Transverse colon (tissue), 3 donors: Measurements from ENCODE around the gene MAMDC2.

ENCODE experiments used
- CTCF ChIP-seq, 5 experiments: fragments of 200-600 bp in 3 of 5; fragments of 450-650 bp in 2 of 5; sonication (generic) in 3 of 5; IDR thresholded peaks; 1 replicate in 2 of 5; 2 replicates in 3 of 5; pipeline ENCODE4 v1.5.1; 2016 to 2017; ENCODE audit warnings: antibody characterized with exemption in 5 of 5, inconsistent platforms in 3 of 5, mild to moderate bottlenecking in 2 of 5, moderate library complexity in 1 of 5
- EP300 ChIP-seq: sonication (generic); formaldehyde crosslinking; IDR thresholded peaks from one replicate; pipeline ENCODE4 v1.6.1; 2017; ENCODE audit warnings: antibody characterized with exemption, low read depth

GRCh38 chr9:70031141-70031545 lies 12.5 kb upstream of the MAMDC2 start:
- no peak for TF ChIP-seq CTCF (IDR thresholded peaks at IDR 0.05)
- no peak for TF ChIP-seq EP300
